Mesenchymal stem cell (in vitro differentiated cells and primary cell): ENCODE results near the gene SAPCD2.

Source experiments
- DNase-seq: peaks from one replicate; pipeline ENCODE4 v3.0.0-alpha.2; 2013
- H2AFZ ChIP-seq: one replicate; pipeline ENCODE4 v1.6.1; 2013; ENCODE audit warnings: low read depth, mild to moderate bottlenecking, control low read depth, inconsistent platforms, low read length, moderate library complexity
- H2AK5ac ChIP-seq: 2 replicates; pipeline ENCODE4 v1.6.1; 2013; ENCODE audit warnings: low read length, moderate library complexity, mild to moderate bottlenecking, inconsistent platforms; ENCODE audit not compliant: severe bottlenecking
- H2BK120ac ChIP-seq: one replicate; pipeline ENCODE4 v1.6.1; 2013; ENCODE audit warnings: low read depth, mild to moderate bottlenecking, inconsistent platforms, low read length, moderate library complexity
- H2BK12ac ChIP-seq, 2 experiments: one replicate each; pipeline ENCODE4 v1.6.1; 2013; ENCODE audit warnings: inconsistent platforms in 2 of 2, low read length in 2 of 2, mild to moderate bottlenecking in 2 of 2, moderate library complexity in 2 of 2, control low read depth in 1 of 2
- H2BK15ac ChIP-seq: one replicate; pipeline ENCODE4 v1.6.1; 2013; ENCODE audit warnings: mild to moderate bottlenecking, low read depth, inconsistent platforms; ENCODE audit not compliant: poor library complexity, severe bottlenecking
- H2BK5ac ChIP-seq: 2 replicates; pipeline ENCODE4 v1.6.1; 2013; ENCODE audit warnings: low read depth, mild to moderate bottlenecking, low read length, control low read depth, inconsistent platforms; ENCODE audit not compliant: poor library complexity, severe bottlenecking
- H3K14ac ChIP-seq, 2 experiments: one replicate each; pipeline ENCODE4 v1.6.1; 2013; ENCODE audit warnings: inconsistent platforms in 2 of 2, low read length in 2 of 2, control low read depth in 1 of 2, mild to moderate bottlenecking in 1 of 2, moderate library complexity in 1 of 2
- H3K18ac ChIP-seq, 2 experiments: one replicate each; pipeline ENCODE4 v1.6.1; 2013; ENCODE audit warnings: inconsistent platforms in 2 of 2, low read length in 2 of 2, control low read depth in 1 of 2, low read depth in 1 of 2, mild to moderate bottlenecking in 1 of 2
- H3K23ac ChIP-seq, 2 experiments: one replicate each; pipeline ENCODE4 v1.6.1; 2013; ENCODE audit warnings: inconsistent platforms in 2 of 2, low read length in 2 of 2, mild to moderate bottlenecking in 2 of 2, moderate library complexity in 2 of 2, control low read depth in 1 of 2
- H3K27ac ChIP-seq: 2 replicates; pipeline ENCODE4 v1.5.1; 2013; ENCODE audit warnings: mild to moderate bottlenecking, moderate library complexity, low read length, control low read depth, inconsistent platforms; ENCODE audit not compliant: poor library complexity, severe bottlenecking
- H3K27me3 ChIP-seq, 2 experiments: 2 replicates each; pipeline versions ENCODE4 v1.6.1 to v1.7.0; 2013; ENCODE audit warnings: low read length in 2 of 2, mild to moderate bottlenecking in 2 of 2, moderate library complexity in 2 of 2, control low read depth in 1 of 2, inconsistent platforms in 1 of 2; ENCODE audit not compliant: control insufficient read depth in 1 of 2, insufficient read depth in 1 of 2
- H3K36me3 ChIP-seq, 2 experiments: 2 replicates each; pipeline versions ENCODE4 v1.6.1 to v1.7.0; 2013; ENCODE audit warnings: low read length in 2 of 2, control low read depth in 1 of 2, inconsistent platforms in 1 of 2, low read depth in 1 of 2, mild to moderate bottlenecking in 1 of 2; ENCODE audit not compliant: insufficient read depth in 2 of 2, control insufficient read depth in 1 of 2
- H3K4ac ChIP-seq, 2 experiments: one replicate each; pipeline ENCODE4 v1.6.1; 2013; ENCODE audit warnings: inconsistent platforms in 2 of 2, low read length in 2 of 2, mild to moderate bottlenecking in 2 of 2, moderate library complexity in 2 of 2, control low read depth in 1 of 2, low read depth in 1 of 2
- H3K4me1 ChIP-seq: 2 replicates; pipeline ENCODE4 v1.6.1; 2013; ENCODE audit warnings: low read depth, low read length, control low read depth; ENCODE audit not compliant: control insufficient read depth, insufficient read depth
- H3K4me2 ChIP-seq: 2 replicates; pipeline ENCODE4 v1.6.1; 2013; ENCODE audit warnings: low read length, mild to moderate bottlenecking, inconsistent platforms; ENCODE audit not compliant: poor library complexity, severe bottlenecking
- H3K4me3 ChIP-seq, 2 experiments: 2 replicates each; pipeline versions ENCODE4 v1.5.1 to v1.7.0; 2013; ENCODE audit warnings: low read length in 2 of 2, mild to moderate bottlenecking in 2 of 2, control low read depth in 1 of 2, low read depth in 1 of 2; ENCODE audit not compliant: insufficient read depth in 1 of 2
- H3K79me1 ChIP-seq: replicated peaks from 2 replicates; pipeline ENCODE4 v1.6.1; 2013; ENCODE audit warnings: mild to moderate bottlenecking, control low read depth, low read length, inconsistent platforms; ENCODE audit not compliant: poor library complexity, severe bottlenecking
- H3K9ac ChIP-seq: 2 replicates; pipeline ENCODE4 v1.7.0; 2013; ENCODE audit warnings: mild to moderate bottlenecking, low read length, moderate library complexity
- H3K9me3 ChIP-seq: 2 replicates; pipeline ENCODE4 v1.7.0; 2013; ENCODE audit warnings: mild to moderate bottlenecking, low read length; ENCODE audit not compliant: control insufficient read depth
- H4K8ac ChIP-seq: one replicate; pipeline ENCODE4 v1.6.1; 2013; ENCODE audit warnings: inconsistent platforms, mild to moderate bottlenecking, low read length, moderate library complexity
- H4K91ac ChIP-seq: one replicate; pipeline ENCODE4 v1.6.1; 2013; ENCODE audit warnings: mild to moderate bottlenecking, low read length, inconsistent platforms
- WGBS: methylation state at CpG from one replicate; pipeline ENCODE4 v1.1.7; 2013; ENCODE audit warnings: mixed read lengths; 5-methylcytosine and 5-hydroxymethylcytosine counted together

The SAPCD2 gene

GRCh38 chr9:137078701-137079400 is 8.5 kb upstream of the SAPCD2 start:
- H2AK5ac ChIP-seq, result no peak overlapping the region
- H2AFZ ChIP-seq, result no peak overlapping the region
- H3K4me1 ChIP-seq, result peaks cover 39% of the 10 kb centered on the region
- peak overlapping the region in 1 of 2 experiments; percentile 69 for H3K14ac ChIP-seq
- peaks cover 45 to 46% of the 10 kb centered on the region in 2 experiments for H3K36me3 ChIP-seq
- H3K4me3 ChIP-seq, result peak overlapping the region; percentile 76 to 88
- H4K91ac ChIP-seq, result no peak overlapping the region
- H2BK120ac ChIP-seq, result no peak overlapping the region
- peak overlapping the region; percentile 31 for H2BK15ac ChIP-seq
- no peak overlapping the region for H4K8ac ChIP-seq
- H3K4me2 ChIP-seq, result peak overlapping the region; percentile 92
- H3K18ac ChIP-seq, result no peak overlapping the region
- peak overlapping the region in 1 of 2 experiments; percentile 8 for H2BK12ac ChIP-seq
- no peak overlapping the region for H3K4ac ChIP-seq
- no peaks in the 10 kb centered on the region for H3K9me3 ChIP-seq
- no peaks in the 10 kb centered on the region for H3K27me3 ChIP-seq
- H2BK5ac ChIP-seq, result no peak overlapping the region
- H3K23ac ChIP-seq, result peak overlapping the region in 1 of 2 experiments; percentile 70
- H3K9ac ChIP-seq, result peak overlapping the region; percentile 80
- H3K27ac ChIP-seq, result no peak overlapping the region
- peak; percentile 28 for DNase-seq
- 45% methylated on average over 47 of the region's 51 CpGs for WGBS
- H3K79me1 ChIP-seq, result peaks cover 27% of the 10 kb centered on the region

GRCh38 chr9:137077758-137078693 is 7.7 kb upstream of the SAPCD2 start:
- H3K27me3 ChIP-seq, result no peaks in the 10 kb centered on the region
- peak overlapping the region; percentile 56 for H2AFZ ChIP-seq
- H3K9me3 ChIP-seq, result no peaks in the 10 kb centered on the region
- peaks cover 43 to 44% of the 10 kb centered on the region in 2 experiments for H3K36me3 ChIP-seq
- peak overlapping the region; percentile 80 for H3K9ac ChIP-seq
- H3K4me3 ChIP-seq, result peak overlapping the region; percentile 76 to 88
- H3K18ac ChIP-seq, result peak overlapping the region; percentile 75 to 96
- H3K4me2 ChIP-seq, result peak overlapping the region; percentile 92
- H2BK15ac ChIP-seq, result peak overlapping the region; percentile 65
- H2BK5ac ChIP-seq, result no peak overlapping the region
- peaks cover 33% of the 10 kb centered on the region for H3K4me1 ChIP-seq
- H2AK5ac ChIP-seq, result no peak overlapping the region
- H2BK12ac ChIP-seq, result peak overlapping the region in 1 of 2 experiments; percentile 80
- H2BK120ac ChIP-seq, result peak overlapping the region; percentile 36
- peak overlapping the region in 1 of 2 experiments; percentile 84 for H3K23ac ChIP-seq
- peaks cover 27% of the 10 kb centered on the region for H3K79me1 ChIP-seq
- peak overlapping the region; percentile 70 to 91 for H3K4ac ChIP-seq
- H4K91ac ChIP-seq, result peak overlapping the region; percentile 73
- peak overlapping the region in 1 of 2 experiments; percentile 99 for H3K14ac ChIP-seq
- DNase-seq, result peak; percentile 28
- WGBS, result 9% methylated on average over 65 of the region's 76 CpGs
- H4K8ac ChIP-seq, result peak overlapping the region; percentile 72
- no peak overlapping the region for H3K27ac ChIP-seq

- Histone ChIP-seq H3K9me3 (no peaks in the 10 kb centered on the region), H2AFZ (peak within 1 kb of the TSS; percentile 56)
Measured at GRCh38 chr9:137077010-137077747, 6.8 kb upstream of the SAPCD2 start, which contains the start of gene UAP1L1. Gene UAP1L1 (plus strand): TSS chr9:137077517. CDS start chr9:137077533, 16 bp downstream.

More at GRCh38 chr9:137077010-137077747, 6.8 kb upstream of the SAPCD2 start, which contains the start of gene UAP1L1:
- Histone ChIP-seq H3K23ac (peak within 1 kb of the TSS in 1 of 2 experiments; percentile 84), H3K27me3 (no peaks in the 10 kb centered on the region), H4K91ac (peak within 1 kb of the TSS; percentile 91), H3K4me1 (peaks cover 25% of the 10 kb centered on the region), H4K8ac (peak within 1 kb of the TSS; percentile 79), H3K18ac (peak within 1 kb of the TSS; percentile 75 to 96), H2BK120ac (peak within 1 kb of the TSS; percentile 68), H3K4me2 (peak within 1 kb of the TSS; percentile 92), H3K4ac (peak within 1 kb of the TSS; percentile 70 to 95), H3K27ac (no peak within 1 kb of the TSS), H3K9ac (peak within 1 kb of the TSS; percentile 80), H3K14ac (peak within 1 kb of the TSS in 1 of 2 experiments; percentile 99), H2BK15ac (peak within 1 kb of the TSS; percentile 95), H2AK5ac (no peak within 1 kb of the TSS), H3K79me1 (peaks cover 27% of the 10 kb centered on the region), H2BK5ac (no peak within 1 kb of the TSS), H2BK12ac (peak within 1 kb of the TSS in 1 of 2 experiments; percentile 90), H3K36me3 (peaks cover 35 to 36% of the 10 kb centered on the region in 2 experiments), H3K4me3 (peak within 1 kb of the TSS; percentile 76 to 88)
- DNase-seq, result peak; percentile 72
- 3% methylated on average over 55 of the region's 87 CpGs for WGBS
